Caki2 (cell line): ENCODE results near the gene CDH4. TPM values are rescaled to one million over a fixed set of nuclear protein-coding genes. Genes with fewer than 3 reads are reported as not detected.

ENCODE experiments used
- DNase-seq: peaks from one replicate; pipeline ENCODE4 v3.0.0-alpha.2; 2015; ENCODE audit warnings: low read depth
- in situ Hi-C: cut with HindIII; loops from 2 replicates; pipeline ENCODE4 v1.10.0; 2016; ENCODE audit warnings: low sequenced_read_pairs, low pct_unique_long_range_greater_than_20kb, mixed read lengths
- total RNA-seq: library from RNA; depleted of rRNA; stranded (reverse); fragments of >200 nt; shearing (Covaris generic); gene quantifications from 2 replicates; pipeline ENCODE4 v1.2.3, GENCODE V29; 2014; ENCODE audit warnings: low replicate concordance

Gene CDH4
- total RNA-seq, 1 experiment from 2014 or later: 2.7 TPM

DNA sequence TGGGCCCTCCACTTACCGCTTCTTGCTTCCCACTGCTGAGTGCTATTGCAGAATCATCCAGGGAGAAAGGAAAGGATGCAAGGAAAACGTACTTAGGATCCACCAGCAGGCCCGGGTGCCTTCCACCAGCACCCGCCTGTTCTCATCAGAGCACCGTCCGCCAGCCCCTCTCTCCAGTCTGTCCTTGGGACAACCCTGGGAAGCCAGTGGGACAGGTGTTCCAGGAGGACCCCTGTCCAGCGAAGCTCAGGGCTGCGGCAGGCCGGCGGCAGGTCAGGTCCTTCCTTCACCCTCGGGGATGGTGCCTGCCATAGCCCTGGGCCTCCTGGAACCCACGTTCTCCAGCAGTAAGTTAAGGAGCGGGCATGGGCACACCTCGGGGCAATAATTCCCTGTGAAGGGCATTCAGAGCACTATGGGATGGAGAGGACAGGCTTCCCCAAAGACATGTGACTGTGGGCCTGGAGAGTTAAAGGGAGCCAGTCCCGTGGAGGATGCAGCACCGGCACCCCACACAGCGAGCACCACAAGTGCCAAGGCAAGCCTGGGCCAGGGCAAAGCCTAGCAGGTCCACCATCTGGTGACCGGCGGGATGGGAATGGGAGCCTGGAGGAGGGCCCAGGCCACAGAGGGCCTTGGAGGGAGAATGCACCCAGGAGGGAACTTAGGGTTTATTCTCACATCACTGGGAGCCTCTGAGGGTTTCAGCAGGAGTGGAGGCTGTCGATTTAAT, 416.9 kb downstream of the CDH4 start:
- no peak for DNase-seq
- in situ Hi-C loops: no loop called here

DNA sequence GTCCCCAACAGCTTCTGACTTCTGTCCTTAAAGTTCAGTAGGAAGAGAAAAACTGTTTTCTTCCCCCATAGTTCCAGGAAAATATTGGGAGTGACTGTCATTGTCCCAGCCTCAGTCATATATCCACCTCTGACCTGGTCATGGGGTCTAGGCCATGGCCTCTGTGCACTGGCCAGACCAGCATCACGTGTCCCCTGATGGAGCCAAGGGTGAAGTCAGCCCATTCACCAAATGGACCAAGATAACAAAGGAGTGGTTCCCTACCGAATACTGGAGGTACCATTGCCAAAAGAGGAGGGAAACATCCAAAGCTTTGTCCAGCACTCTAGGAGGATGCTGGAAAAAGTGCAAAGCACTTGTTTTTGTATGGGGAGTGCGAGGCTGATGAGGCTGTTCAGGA, 418.2 kb downstream of the CDH4 start:
- in situ Hi-C loops: no loop called here
- no peak for DNase-seq

DNA sequence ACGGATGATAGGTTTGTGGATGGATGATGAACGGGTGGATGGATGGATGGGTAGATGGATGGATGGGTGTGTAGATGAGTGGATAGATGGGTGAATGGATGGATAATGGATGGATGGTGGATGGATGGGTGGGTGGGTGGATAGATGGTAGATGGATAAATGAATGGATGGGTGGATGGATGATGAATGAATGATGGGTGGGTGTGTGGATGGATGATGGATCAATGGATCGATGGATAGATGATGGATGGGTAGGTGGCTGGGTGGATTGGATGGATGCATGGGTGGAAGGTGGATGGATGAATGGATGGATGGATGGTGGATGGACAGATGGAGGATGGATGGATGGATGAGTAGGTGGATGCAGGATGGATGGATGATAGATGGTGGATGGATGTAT, 419.5 kb downstream of the CDH4 start:
- DNase-seq: no peak
- in situ Hi-C loops: no loop called here

DNA sequence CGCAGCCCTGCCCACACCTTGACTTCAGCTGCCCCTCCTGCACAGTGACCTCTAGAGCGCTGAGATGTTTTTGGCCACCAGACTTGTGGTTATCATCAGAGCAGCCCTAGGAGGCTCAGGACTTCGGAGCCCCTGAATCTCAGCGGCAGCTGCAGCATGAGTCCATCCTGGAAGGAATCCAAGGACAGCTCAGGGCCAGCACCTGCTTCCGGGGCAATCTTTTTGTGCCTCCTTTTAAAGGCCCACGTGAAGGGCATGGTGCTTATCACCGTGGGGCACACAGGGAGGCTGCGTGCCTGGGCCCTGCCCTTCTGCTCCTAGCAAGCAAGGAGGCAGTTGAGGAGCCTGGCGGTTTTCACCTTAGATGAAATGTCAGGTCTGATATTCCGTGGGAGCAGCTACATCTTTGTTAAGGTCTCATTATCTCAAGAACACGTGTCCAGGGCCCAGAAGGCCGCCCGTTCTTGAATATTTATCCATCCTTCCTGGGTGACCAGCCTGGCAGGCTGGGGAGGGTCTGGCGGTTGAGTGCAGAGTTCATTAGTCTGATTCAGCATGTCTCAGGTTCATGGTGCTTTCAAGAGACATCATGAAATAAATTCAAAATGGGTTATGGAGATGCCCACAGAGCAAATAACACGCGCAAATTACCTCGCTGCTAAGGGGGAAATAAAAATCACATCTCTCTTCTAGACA, 421.2 kb downstream of the CDH4 start:
- in situ Hi-C loops: no loop called here
- DNase-seq: no peak

DNA sequence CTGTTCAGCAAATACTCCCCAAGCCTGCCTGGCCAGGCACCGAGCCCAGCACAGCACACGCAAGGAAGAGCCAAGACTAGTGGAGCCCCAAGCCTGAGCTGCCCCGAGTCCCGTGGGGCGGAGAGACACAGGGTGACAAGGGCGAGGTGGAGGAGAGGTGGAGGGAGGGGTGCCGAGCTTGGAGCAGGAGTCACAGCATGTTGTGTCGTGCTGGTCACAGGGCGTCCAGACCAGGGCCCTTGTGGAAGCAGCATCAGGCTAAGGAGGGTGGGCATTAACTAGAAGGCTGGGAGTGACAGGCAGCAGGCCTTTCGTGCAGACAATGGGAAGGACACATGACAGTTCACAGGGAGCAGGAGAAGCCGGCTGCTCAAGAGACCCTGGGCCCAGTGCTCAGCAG, 422.1 kb downstream of the CDH4 start:
- in situ Hi-C loops: no loop called here
- no peak for DNase-seq

DNA sequence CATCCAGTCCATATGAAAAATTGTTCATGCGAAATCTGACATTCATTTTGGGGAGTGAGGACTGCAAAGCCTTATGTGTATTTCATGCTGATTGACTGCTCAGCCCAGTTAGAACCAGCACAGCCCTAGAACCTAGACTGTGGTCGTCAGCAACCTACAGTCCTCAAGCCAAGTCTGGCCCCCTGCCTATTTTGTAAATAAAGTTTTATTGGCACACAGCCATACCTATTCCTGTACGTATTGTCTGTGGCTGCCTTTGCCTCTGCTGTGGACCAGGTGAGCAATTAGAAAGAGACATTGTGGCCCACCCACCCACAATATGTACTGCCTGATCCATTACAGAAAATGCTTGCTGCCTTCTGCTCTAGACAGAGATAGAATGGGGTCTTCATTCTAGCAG, 422.6 kb downstream of the CDH4 start:
- no peak for DNase-seq
- in situ Hi-C loops: no loop called here

DNA sequence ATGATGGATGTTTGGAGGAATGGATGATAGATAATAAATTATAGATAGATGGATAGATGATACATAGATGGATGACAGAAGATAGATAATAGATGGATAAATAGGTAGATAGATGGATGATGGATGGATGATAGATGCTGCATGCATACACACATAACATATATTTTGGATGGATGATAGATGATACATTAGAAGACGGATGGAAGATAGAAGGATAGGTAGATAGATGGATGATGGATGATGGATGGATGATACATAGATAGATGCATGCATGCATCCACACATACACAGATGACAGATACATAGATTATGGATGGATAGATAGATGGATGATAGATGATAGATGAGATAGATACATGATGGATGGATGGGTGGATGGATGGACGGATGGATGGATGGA, 425.9 kb downstream of the CDH4 start:
- no peak for DNase-seq
- in situ Hi-C loops: no loop called here

DNA sequence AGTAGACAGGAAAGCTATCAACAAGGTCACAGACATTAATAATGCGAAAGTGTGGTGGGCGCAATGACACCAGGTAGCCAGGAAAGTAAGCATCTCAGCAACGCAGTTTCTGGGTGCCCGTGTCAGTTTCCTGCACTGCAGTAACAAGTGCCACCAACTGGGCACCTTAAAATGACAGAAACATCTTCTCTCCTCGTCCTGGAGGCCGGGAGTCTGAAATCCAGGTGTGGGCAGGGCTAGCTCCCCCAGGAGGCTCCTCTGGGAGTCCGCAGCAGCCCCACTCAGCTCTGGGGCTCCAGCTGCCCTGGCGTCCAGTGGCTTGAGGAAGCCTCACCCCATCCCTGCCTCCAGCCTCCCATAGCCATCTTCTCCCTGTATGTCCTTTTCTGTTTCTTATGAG, 426.4 kb downstream of the CDH4 start:
- no peak for DNase-seq
- in situ Hi-C loops: no loop called here

DNA sequence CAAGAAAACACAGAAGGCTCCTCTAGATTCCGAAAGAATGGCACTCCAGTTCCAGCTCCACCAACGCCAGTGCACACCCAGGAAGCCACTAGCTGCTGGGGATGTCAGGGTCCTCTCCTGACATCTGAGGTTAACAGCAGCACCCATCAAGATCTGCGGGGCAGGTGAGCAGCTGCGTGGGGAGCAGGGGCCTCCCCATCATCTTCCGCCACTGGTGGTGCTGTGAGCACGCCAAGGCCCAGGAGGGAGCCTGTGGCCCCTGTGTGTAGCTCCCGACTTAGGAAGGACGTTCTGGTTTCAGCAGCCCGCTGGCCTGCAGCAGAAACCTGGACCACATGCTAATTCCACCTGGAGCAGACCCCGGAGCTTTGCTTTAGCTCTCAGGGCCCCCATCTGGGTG, 427.4 kb downstream of the CDH4 start:
- no peak for DNase-seq
- in situ Hi-C loops: no loop called here

DNA sequence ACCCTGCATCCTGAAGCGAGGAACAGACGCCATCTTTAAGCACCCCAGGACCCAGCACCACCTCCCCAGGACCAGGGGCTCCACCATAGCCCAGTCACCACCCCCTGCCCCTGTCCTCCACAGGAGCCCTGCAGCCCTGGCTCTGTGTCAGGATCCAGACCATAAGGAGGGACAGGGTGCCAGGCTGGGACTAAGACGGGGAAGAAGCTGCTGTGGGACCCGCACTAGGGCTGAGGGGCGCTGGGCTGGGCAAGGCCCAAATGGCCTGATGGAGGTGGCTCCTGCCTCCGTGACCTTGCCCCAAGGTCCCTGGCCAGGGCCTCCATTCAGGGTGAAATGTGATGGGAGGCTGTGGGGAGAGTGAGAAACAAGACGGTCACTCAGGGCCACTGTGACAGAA, 428.0 kb downstream of the CDH4 start:
- in situ Hi-C loops: no loop called here
- no peak for DNase-seq

DNA sequence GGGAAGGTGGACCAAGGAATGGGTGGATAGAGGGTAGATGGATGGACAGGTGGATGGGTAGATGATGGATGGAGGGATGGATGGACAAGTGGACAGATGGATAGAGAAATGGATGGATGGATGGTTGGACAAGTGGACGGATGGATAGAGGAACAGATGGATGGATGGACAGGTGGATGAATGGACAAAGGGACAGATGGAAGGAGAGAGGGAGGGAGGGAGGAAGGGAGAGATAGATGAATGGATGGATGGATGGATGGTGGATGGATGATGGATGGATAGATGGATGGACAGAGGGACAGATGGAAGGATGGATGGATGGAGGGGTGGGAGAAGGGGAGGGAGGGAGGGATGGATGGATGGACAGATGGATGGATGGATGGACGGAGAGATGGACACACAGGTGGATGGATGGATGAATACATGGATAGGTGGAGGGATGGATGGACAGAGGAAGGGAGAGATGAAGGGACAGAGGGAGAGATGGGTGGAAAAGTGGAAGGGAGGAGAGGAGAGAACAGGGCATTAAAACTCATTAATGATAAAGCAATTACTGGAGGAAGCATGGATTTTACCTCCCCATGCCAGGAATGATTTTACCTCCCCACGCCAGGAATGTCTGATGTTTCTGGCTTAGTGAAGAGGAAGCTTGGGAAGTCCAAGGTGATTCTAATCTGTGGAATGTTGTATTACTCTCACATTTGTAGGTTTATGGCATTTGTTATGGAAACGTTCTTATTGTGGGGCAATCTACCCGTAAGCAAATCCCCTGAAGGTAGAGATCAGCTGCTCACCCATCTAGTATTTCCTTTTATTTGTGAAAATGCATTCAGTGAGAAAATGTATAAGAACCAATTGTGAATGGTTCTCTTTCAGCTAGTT, 430.3 kb downstream of the CDH4 start:
- in situ Hi-C loops: no loop called here
- no peak for DNase-seq

DNA sequence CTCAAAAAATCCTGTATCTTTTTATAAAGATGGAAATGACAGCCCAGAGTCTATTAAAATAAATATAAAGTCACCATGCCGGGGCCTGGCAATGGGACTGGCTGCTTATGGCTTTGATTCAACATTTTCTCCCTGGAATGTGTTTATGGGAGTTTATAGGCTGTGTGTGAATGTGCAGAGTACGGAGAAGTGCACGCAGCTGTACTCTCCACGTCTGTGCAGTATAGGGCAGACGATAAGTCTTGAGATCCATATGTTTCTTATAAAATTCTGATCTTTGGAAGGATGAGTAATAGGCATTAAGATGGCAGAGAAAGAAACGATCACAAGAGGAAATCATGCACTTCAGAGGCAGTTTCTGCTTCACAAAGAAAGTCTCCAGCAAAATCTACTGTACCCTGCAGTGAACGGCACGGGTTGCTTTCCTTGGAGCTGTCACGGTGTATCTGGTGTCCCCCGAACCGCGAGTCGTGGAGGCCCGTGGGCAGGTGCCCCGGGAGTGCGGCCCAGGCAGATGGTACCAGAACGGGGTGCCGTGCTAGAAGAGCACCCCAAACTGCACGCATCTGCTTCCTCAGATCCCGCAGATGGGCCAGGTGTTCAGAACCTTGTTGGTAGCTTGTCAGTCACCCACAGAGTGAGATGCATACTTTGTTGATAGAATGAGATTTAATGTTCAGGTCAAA, 431.1 kb downstream of the CDH4 start:
- in situ Hi-C loops: no loop called here

DNA sequence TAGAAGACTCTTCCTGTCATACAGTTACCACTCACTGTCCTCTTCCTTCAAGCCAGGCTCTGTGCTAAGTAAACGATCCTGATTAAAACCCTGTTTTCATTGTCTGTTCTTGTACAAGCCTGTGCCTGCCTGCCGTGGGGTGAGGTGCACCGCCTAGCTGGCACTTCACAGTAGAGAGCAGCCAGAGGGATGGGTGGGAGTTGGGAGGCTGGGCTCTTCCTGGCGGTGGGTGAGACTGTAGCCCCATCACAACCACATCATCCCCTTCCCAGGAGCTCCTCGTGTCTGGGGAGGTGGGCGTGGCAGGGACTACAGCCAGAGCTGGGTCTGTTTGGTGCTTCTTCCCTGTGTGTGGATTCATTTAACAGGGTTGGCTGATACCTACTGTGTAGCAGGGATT, 431.7 kb downstream of the CDH4 start:
- no peak for DNase-seq
- in situ Hi-C loops: no loop called here

More for the DNA sequence above, 431.1 kb downstream of the CDH4 start:
- DNase-seq: no peak

DNA sequence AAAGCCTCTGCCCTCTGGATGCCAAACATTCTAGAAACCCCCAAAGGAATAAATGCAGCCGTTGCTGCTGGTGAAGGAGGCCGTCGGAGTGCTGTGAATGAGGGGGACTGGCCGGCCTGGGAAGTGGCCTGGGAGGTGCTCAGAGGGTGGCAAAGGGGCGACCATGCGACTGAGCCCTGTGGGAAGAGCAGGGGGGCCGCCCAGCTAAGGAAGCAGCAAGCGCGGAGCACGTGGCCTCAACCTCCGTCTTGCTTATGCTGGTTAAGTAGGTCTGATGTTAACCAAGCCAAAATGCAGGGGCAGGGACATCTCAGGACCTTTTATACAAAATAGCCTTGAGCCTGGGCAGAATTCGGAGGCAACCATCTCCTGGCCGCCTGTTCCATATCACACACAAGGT, 432.1 kb downstream of the CDH4 start:
- in situ Hi-C loops: no loop called here
- DNase-seq: no peak

DNA sequence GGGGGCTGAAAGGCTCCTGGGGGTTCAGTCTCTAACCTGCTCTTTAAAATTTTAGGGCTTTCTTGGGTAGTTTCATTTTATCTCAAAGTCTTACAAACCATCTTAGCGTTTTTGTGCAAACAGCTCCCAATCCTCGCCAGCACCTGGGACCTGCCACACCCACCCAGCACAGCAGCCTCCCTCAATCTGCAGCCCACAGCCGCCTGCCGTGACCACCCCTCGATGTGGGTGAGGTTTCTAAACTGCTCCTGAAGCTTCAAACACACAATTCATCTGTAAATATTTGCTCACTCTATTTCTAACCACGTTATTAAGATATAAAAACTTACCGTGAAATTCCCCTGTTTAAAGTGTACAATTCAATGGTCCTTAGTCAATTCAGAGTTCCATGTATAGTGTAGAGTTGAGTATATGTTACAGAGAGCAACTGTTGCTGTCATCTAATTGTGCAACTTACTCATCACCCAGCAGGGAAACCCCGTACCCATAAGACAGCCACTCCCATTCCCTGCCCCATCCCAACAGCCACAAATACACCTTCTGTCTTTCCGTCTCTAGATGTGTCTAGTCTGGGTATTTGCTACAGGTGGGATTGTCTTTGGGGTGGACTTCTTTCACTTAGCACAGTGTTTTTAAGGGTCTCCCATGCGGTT, 432.6 kb downstream of the CDH4 start:
- no peak for DNase-seq

DNA sequence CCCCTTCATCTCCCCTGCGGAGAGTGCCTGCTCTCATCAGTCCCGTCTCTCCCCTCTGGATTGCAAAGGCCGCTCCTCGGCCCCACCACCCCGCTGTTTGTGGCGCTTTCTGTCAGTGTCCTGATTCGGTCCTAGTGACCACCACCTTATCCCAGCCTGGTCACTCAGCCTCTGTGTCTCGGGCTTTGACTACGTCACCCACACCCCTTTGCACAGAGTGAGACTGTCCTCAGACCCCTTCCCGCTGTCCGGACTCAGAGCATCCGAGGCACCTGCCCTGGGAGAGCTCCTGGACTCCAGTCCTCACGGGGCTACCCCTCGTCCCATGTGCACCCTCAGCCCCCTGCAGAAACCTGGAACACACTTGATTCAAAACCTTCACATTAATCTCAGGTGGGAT, 433.4 kb downstream of the CDH4 start:
- DNase-seq: no peak
- in situ Hi-C loops: no loop called here

More for the DNA sequence above, 432.6 kb downstream of the CDH4 start:
- in situ Hi-C loops: no loop called here

DNA sequence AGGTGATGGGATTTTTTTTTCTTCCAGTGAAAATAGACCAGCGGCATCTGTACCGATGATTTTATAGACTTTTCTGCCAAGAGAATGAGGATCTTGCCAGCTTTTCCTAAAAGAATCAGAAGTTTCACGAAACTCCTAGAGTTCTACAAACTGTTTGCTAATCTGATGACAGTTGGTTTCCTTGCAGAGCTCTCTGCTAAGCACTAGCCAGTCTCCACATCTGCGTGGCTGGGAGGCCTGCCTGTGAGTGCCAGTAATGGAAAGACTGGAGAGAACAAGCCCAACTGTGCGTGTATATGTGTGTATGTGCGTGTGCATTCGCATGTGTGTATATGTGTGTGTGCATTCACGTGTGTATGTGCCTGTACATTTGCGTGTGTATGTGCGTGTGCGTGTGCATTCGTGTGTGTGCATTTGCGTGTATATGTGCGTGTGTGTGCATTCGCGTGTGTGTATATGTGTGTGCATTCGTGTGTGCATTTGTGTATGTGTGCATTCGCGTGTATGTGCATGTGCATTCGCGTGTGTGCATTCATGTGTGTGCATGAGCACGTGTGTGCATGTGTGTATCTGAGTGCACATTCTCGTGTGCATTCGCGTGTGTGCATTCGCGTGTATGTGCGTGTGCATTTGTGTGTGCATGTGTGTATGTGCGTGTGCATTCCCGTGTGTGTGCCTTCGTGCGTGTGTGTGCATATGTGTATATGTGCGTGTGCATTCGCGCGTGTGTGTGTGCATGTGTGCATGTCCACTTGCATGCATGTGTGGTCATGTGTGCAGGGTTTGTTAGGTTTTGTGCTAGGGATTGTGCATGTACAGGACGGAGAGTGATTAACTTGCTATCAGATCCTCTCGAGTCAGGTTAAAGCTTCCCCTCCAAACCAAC, 434.2 kb downstream of the CDH4 start:
- DNase-seq: no peak
- in situ Hi-C loops: no loop called here
